ENCODE results near the gene RBM4. TPM values are rescaled to one million over a fixed set of nuclear protein-coding genes. Genes with fewer than 3 reads are reported as not detected.

Gene RBM4
- total and polyA plus RNA-seq, 2 donors (not counting 1 experiment from before 2014, with no cell fraction given), result 125 to 199 TPM

DNA sequence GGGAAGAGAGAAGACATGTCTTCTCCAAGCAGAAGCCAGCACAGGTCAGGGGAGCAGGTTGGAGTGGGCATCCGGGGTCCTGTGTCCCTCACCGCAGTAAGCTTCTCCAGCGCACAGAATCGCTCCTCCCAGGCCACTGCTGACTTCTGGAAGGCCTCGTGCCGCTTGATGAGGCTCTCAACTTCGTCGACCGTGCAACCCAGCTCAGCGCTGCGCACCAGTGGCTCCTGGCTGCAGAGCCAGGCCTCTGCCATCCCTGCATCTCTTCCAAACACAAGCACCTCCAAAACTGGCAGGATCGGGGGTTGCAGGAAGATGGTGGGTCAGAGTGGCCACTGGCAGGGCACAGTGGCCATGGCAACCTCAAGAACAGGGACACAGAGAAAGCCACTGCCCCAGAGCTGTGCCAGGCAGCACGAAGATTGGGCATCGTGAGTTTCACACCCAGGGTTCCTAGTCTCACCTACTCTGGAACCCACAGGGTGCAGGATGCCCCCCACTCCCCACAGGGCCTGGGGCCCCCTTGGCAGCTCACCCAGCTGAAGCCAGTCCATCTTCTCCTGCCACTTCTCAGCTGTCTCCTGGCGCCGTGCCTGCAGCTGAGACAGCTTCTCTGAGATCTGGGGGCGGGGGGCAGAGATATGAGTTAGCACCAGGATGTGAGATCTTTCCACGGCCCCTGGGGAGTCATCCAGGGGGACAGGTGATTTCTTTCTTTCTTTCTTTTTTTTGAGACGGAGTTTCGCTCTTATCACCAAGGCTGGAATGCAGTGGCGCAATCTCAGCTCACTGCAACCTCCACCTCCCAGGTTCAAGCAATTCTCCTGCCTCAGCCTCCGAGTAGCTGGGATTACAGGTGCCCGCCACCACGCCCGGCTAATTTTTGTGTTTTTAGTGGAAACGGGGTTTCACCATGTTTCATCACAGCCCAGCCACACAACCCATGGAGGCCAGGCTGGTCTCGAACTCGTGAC, 50.3 kb downstream of the RBM4 start:
- Histone ChIP-seq H3K27me3 (replicated peaks in 1 of 4; ENCODE audit: control extremely low read depth in 1 of 4, control insufficient read depth in 3 of 4, insufficient read depth in 4 of 4, low read length in 3 of 4) (no peaks in the 10 kb centered on the region), H3K9me3 (ENCODE audit: control extremely low read depth in 1 of 3, control insufficient read depth in 2 of 3, insufficient read depth in 1 of 3, low read length in 2 of 3) (no peaks in the 10 kb centered on the region), H3K4me3 (ENCODE audit: control extremely low read depth in 1 of 5, extremely low read depth in 1 of 5, insufficient read depth in 1 of 5, low read depth in 2 of 5, low read length in 4 of 5) (no peak overlapping the region), H3K27ac (ENCODE audit: low read length in 2 of 2) (no peak overlapping the region), H3K36me3 (replicated peaks in 1 of 2; ENCODE audit: control extremely low read depth in 1 of 2, control insufficient read depth in 1 of 2, extremely low read depth in 1 of 2, insufficient read depth in 2 of 2, low read length in 1 of 2) (no peaks in the 10 kb centered on the region), H3K4me1 (ENCODE audit: control insufficient read depth in 2 of 2, insufficient read depth in 2 of 2, low read length in 2 of 2) (no peaks in the 10 kb centered on the region), H4K20me1 (ENCODE audit: control insufficient read depth, insufficient read depth, low read length, poor library complexity, severe bottlenecking) (no peaks in the 10 kb centered on the region), H3K9ac (ENCODE audit: low read length) (no peak overlapping the region), H3K4me2 (replicated peaks; ENCODE audit: low read depth, low read length, poor library complexity, severe bottlenecking) (no peak overlapping the region), H2AFZ (ENCODE audit: insufficient read depth, low read depth, low read length, poor library complexity, severe bottlenecking) (no peak overlapping the region), H3K79me2 (ENCODE audit: control insufficient read depth, insufficient read depth, low read length) (no peaks in the 10 kb centered on the region)
- Mint-ChIP-seq H3K4me1 (no peaks in the 10 kb centered on the region), H3K27me3 (no peaks in the 10 kb centered on the region), H3K9me3 (ENCODE audit: insufficient read depth) (no peaks in the 10 kb centered on the region), H3K4me3 (no peak overlapping the region), H3K27ac (no peak overlapping the region)
- DNase-seq (no peak), ATAC-seq (ENCODE audit: low read depth) (no peak)
- ChIA-PET POLR2A (no interaction called here), CTCF (interaction anchor here (0.8 to 1.4 kb wide), 3 partner anchors 10 to 145 kb away, joined by 3 to 4 read pairs (median 3); no protein-coding TSS in a partner anchor)
- intact Hi-C loops (cut with micrococcal nuclease), result no loop called here
- TF ChIP-seq, protein P1, sequence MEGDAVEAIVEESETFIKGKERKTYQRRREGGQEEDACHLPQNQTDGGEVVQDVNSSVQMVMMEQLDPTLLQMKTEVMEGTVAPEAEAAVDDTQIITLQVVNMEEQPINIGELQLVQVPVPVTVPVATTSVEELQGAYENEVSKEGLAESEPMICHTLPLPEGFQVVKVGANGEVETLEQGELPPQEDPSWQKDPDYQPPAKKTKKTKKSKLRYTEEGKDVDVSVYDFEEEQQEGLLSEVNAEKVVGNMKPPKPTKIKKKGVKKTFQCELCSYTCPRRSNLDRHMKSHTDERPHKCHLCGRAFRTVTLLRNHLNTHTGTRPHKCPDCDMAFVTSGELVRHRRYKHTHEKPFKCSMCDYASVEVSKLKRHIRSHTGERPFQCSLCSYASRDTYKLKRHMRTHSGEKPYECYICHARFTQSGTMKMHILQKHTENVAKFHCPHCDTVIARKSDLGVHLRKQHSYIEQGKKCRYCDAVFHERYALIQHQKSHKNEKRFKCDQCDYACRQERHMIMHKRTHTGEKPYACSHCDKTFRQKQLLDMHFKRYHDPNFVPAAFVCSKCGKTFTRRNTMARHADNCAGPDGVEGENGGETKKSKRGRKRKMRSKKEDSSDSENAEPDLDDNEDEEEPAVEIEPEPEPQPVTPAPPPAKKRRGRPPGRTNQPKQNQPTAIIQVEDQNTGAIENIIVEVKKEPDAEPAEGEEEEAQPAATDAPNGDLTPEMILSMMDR (IDR thresholded peaks at IDR 0.05), result no peak
- TF ChIP-seq EZH2 (IDR thresholded peaks at IDR 0.05; ENCODE audit: borderline replicate concordance, insufficient read depth, low read depth, low read length, poor library complexity, severe bottlenecking), result no peak
- 83% methylated on average over 14 of the region's 28 CpGs for WGBS (ENCODE audit: insufficient coverage)
